ENCODE measurements around the gene RABGAP1L.
"Not testable (repeated sequence)": the region's sequence is repeated elsewhere in the genome, so short reads cannot be mapped to it uniquely, and the experiment has no call there.

RABGAP1L gene

DNA sequence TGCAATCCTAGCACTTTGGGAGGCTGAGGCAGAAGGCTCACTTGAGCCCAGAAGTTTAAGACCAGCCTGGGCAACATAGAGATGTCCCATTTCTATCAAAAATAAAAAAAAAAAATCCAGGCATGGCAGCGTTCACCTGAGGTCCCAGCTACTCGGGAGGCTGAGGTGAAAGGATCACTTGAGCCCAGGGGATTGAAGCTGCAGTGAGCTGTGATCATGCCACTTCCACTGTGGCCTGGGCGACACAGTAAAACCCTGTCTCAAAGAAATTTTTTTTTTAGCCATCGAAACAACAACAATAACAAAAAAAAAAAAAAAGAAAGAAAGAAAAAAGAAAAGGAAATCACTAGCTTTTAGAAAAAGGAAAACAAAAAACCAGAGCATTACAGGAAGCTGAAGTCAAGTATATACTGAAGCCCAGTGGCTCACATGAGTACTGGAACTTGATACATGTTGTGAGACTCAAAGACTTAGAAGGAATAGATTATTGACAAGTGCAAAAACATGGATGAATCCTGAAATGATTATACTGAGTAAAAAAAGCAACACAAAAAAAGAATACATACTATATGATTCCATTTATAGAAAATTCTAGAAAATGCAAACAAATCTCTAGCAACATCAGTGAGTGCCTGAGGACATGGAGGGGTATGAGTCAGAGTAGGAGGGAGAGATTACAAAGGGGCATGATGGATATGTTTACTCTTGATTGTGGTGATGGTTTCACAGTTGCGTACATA, 6.1 kb upstream of the RABGAP1L start:
- no peak for DNase-seq (ENCODE audit: low read depth, low spot score)

DNA sequence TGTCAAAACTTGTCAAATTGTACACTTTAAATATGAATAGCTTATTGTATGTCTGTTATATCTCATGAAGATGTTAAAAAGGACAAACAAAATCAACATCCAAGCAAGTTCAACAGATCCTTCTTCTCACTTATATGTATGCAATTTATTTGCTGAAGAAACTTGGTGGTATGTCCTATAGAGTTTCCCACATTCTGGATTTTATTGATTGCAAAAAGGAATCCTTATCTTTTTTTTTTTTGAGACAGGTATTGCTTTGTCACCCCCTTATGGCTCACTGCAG, 5.6 kb upstream of the RABGAP1L start:
- DNase-seq (ENCODE audit: low read depth, low spot score) = no peak

DNA sequence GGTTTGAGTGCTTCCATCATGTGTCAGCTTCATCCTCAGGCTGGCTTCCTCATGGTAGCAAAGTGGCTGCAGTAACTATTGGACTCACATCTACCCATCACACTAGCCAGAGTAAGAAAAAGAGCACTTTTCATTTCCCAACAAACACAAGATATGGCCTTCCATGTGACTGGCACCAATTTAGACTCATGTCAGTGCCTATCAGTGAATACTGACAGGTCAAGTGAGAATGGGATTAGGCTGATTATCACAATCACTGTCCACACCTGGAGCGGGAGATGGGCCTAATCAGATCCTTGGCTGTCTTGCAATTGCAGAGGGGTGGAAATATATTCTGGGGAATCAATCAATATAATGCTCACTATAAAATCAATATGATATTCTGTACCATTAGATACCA, 2.9 kb upstream of the RABGAP1L start:
- DNase-seq (ENCODE audit: low read depth, low spot score) = no peak

DNA sequence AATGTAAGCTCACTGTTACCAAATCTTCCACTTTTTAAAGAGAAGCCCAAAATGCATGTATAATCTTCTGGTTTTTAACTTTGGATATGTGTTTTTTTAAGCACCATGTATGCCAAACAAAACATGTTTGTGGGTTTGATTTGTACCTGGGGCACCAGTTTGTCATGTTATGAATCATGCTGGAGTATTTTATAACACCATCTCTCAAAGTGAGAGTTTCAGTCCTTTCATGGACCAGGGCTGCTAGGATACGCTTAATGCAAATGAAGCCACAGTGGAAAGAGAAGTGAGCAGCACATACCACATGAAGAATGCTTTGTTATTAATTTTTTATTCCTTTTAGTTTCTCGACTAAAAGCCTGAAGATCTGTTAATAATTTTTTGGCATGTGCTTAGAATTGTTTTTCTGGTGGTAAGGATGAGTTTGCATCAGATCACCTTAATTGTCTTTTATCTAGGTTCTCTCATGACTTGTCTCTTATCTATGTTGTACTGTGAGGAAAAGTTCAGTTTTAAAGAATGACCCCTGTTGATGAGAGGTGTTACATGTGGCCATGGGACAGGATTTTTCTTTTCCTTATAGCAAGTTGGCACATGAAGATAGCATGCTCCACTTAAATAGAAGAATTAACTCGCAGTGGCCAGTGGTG, 2.0 kb upstream of the RABGAP1L start:
- no peak for DNase-seq (ENCODE audit: low read depth, low spot score)

DNA sequence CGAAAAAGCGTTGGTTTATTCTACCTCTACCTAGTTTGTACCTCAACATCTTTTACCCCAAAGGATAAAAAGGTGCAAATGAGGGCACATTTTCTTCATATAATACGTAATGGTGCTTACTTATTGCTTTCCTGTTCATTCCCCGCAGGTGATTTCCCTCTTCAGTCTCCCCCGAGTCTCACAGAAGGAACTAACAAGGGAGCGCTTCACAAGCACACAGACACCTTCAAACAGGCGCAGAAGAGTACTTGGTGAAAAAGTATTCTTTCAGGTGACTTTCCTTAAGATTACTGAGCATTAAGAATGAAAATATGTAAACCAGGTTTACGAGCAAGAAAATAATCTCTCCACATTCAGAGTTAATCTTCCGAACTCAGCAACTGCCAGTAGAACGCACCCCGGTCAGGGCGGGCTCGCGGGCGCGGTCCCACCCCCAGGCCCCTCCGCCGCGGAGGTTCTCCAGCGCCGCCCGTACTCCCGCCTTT, 511 bp upstream of the RABGAP1L start:
- no peak for DNase-seq (ENCODE audit: low read depth, low spot score)

DNA sequence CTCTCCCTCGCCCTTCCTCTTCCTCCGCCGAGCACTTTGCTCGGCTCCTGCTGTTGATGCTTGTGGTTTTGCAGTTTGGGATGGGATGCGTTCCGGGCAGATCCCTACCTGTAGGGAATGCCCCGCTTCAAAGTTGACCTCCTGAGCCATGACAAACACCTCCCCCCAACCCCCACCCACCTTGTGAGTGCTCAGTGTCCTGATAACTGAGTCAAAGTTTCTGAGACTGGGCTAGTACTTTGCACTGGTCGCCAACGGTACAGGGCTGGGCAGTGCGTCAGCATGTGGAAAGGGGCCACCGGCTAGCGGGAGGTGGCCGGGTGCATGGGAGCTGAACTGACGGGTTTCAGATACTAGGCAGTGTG, 771 bp downstream of the RABGAP1L start:
- DNase-seq (ENCODE audit: low read depth, low spot score) = no peak

DNA sequence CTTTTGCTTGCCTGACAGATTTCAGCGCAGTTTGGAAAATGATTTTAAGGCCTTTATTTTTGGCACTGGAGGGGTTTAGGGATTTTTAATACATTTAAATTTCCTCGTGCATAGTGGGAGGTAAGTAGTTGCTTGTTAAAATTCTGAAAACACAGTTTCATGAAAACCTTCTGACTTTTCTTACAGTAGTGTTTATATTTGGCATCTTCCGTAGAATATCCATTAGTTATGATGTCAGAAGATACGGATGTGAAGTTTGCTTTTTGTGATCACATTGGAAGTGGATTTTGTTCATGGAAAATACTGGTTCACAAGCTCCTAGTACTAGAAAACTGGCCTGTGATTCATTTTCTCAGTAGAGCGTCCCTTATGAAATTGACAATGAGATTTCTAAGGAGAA, 1.3 kb downstream of the RABGAP1L start:
- DNase-seq (ENCODE audit: low read depth, low spot score) = no peak

DNA sequence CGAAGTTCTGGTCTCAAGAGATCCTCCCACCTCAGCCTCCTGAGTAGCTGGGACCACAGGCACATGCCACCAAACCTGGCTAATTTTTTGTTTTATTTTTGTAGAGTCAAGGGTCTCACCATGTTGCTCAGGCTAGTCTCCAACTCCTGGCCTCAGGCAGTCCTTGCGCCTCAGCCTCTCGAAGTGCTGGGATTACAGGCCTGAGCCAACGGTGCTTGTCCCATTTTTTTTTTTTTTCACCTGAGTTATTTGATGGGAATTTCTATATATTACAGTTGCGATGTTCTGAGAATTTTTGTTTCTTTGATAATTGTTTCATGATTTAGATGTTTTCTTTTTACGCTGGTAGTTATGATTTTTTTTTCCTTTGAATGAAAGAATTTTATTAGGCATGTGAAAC, 2.5 kb downstream of the RABGAP1L start:
- no peak for DNase-seq (ENCODE audit: low read depth, low spot score)

DNA sequence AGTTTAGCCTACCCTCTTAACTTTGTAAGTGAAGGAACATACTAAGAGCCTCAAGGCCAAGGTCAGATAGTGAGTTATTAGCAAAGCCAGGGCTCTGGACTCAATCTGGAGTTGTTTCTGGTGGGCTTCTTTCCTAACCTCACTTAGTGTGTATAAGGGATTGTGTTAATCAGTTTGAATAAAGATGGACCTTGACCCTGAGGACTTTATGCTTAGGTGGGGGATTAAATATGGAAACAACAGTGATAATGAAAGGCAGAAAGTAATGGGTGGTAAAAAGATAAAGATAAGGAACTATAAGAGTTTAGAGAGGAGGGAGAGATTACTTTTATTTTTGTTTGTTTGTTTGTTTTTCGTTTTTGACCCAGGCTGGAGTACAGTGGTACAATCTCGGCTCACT, 5.5 kb downstream of the RABGAP1L start:
- no peak for DNase-seq (ENCODE audit: low read depth, low spot score)

DNA sequence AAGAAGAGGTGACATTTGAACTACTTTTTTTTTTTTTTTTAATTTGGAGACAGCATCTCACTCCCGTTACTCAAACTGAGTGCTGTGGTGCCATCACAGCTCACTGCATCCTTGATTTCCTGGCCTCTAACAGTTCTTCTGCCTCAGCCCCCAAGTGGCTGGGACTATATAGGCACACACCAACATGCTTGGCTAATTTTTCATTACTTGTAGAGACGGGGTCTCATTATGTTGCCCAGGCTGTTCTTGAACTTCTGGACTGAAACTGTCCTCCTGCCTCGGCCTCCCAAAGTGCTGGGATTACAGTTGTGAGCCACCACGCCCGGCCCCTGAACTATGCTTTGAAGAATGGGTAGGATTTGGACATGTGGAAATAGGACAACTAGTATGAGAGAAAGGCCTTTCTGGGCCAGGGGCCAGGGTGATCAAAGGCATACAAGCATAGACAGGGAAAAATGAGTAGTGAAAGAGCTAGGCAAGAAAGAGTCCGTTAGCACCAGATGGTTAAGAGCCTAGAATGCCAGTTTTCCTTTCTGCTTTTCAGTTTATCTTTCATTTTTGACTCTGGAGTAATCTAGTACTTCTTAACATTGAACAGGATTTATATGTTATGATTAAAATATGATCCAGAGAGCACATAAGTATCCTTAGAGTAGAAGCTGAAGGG, 6.3 kb downstream of the RABGAP1L start:
- no peak for DNase-seq (ENCODE audit: low read depth, low spot score)

DNA sequence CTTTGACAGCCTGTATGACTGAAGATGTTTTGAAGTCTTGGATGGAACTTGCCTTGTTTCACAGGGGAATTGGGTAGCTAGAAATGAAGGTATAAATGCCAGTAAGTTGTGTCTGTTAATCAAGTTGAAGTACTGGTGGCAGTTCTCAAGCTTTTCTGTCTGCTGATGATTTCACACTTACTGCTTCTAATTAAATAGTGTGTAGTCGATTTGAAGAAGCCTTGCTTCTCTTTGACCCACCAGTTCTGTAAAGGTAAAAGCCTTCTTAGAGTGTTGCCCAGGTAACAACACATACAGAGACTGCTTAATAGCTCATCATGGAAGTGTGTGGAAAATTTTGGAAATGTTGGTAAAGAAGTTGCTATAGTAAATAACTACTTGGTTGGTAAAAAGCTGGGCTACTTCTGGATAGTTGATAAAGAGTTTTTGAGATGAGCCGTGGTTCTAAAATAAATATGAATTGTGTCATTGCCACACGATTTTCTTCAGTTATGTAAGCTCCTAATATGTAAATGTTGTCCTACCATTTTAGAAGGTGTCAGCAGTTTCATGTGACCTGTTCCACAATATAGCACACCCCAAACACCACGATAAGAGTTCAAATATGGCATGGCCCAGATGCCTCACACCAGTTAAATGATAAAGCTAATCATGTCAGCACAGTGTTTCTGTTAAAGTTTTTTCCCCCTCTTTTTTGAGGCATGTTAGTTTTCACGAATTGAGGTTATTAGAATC, 7.4 kb downstream of the RABGAP1L start:
- DNase-seq (ENCODE audit: low read depth, low spot score) = no peak

DNA sequence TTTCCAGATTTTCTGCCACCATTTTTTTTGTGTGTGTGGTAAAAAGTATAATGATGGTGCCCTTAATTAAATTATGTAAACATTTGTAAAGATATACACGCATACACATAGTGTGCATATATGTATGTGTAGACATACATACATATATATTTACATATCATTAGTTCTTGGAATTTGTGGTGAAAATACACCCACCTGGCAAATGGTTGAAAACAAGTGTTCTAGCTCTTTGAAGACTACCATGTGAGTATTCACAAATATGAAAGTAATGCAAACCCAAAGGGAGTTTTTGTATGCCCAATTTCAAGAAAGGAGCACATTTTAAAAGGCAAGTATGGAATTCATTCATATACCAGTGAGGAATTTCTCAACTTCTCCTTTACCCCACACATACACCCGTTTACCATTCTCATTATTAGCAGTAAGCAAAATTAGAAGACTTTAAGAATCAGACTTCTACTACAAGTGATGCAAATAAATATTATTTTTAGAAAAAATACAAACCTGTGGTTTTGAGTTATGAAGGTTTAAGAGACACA, 8.0 kb downstream of the RABGAP1L start:
- DNase-seq (ENCODE audit: low read depth, low spot score) = no peak

DNA sequence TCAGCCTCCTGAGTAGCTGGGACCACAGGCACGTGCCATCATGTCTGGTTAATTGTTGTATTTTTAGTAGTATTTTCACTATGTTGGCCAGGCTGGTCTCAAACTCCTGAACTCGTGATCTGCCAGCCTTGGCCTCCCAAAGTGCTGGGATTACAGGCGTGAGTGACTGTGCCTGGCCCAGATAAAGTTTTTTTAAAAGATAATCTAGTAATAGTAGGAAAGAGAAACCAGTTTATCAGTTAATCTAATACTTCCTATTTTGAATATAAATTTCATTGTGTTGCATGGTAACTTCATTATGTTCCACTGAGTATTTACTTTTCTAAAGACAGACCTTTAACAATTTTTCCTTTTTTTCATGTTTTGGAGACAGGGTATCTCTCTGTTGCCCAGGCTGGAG, 10.0 kb downstream of the RABGAP1L start:
- no peak for DNase-seq (ENCODE audit: low read depth, low spot score)

DNA sequence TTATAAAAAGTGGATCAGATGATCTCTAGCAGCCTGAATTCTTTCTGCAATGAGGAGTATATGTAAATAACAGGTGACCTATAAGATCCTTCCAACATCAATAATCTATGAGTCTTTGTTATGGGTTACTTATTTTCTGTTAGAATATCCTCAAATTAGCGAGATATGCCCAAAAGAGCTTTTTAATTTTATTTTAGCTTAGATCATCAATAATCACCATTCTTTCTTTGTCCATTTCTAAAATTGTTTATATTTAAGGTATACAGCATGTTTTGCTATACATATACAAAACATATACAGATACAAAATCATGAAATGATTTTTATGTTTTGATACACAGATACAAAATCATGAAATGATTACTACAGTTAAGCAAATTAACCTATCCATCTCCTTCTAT, 11.8 kb downstream of the RABGAP1L start:
- DNase-seq (ENCODE audit: low read depth, low spot score) = no peak

DNA sequence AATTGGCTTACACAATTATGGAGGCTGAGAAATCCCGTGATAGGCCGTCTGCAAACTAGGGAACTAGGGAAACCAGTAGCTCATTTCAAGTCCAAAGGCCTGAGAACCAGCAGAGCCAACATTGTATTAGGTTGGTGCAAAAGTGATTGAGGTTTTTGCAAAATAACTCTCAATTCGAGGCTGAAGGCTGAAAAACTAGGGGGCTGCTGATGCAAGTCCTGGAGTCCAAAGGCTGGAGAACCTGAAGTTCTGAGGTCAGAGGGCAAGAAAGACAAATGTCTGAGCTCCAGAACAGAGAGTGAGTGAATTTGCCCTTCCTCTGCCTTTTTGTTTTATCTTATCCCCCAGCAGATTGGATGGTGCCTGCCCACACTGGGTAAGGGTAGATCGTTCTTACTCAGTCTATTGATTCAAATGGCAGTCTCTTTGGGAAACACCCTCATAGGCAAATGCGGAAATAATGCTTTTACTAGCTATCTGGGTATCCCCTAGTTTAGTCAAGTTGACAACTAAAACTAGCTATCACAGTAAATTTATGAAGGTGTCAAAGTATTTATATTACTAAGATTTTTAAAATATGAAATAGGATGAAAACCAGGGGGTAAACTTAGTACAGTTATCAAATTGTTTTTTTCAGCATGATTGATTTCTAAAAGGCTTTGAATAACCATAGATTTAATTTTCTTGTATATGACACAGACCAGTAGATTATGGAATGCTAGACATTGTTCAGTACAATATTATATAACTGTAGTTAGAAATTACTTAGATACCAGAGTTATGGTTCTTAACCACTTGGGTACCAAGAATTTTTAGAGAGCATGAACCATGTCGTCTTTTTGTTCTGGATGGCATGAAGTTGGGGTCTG, 15.4 kb downstream of the RABGAP1L start:
- no peak for DNase-seq (ENCODE audit: low read depth, low spot score)

DNA sequence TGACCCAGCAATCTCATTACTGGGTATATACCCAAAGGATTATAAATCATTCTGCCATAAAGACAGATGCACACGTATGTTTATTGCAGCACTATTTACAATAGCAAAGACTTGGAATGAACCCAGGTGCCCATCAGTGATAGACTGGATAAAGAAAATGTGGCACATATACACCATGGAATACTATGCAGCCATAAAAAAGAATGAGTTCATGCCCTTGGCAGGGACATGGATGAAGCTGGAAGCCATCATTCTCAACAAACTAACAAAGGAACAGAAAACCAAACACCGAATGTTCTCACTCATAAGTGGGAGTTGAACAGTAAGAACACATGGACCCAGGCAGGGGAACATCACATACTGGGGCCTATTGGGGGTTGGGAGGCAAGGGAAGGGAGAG, 19.1 kb downstream of the RABGAP1L start:
- not testable (repeated sequence) for DNase-seq (ENCODE audit: low read depth, low spot score)

DNA sequence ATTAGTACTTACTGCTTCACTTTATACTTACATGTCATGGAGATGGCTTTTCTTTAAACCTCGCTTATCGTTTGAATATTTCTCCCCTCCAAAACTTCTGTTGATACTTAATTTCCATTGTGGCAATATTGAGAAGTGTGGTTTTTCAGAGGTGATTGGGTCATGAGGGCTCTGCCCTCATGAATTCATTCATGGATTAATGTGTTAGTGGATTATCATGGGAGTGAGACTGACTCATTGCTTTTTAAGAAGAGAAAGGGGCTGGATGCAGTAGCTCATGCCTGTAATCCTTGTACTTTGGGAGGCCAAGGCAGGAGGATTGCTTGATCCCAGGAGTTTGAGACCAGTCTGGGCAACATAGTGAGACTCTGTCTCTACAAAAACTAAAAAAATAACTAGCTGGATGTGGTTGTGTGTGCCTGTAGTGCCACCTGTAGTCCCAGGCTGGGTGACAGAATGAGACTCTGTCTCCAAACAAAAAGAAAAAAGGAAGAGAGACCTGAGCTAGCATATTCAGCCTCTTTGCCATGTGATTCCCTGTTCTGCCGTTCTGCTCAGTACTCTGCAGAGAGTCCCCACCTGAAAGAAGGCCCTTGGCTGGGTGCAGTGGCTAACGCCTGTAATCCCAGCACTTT, 30.2 kb downstream of the RABGAP1L start:
- DNase-seq (ENCODE audit: low read depth, low spot score) = no peak

DNA sequence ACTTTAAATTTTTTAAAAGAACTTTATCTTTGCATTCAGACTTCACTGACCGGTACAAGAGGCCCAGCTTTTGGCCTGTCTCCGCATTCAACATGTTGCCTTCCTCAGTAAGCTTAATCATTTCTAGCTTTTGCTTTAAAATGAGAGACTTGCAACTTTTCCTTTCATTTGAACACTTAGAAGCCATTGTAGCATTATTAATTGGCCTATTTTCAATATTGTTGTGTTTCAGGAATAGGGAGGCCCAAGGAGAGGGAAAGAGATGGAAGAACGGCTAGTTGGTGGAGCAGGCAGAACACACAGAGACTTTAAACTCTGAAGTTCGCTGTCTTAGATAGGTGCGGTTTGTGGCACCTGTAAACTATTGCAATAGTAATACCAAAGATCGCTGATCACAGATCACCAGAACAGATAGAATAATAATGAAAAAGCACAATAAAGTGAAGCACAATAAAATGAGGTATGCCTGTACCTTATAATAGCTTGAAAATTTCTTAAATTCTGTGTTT, 31.4 kb downstream of the RABGAP1L start:
- no peak for DNase-seq (ENCODE audit: low read depth, low spot score)

DNA sequence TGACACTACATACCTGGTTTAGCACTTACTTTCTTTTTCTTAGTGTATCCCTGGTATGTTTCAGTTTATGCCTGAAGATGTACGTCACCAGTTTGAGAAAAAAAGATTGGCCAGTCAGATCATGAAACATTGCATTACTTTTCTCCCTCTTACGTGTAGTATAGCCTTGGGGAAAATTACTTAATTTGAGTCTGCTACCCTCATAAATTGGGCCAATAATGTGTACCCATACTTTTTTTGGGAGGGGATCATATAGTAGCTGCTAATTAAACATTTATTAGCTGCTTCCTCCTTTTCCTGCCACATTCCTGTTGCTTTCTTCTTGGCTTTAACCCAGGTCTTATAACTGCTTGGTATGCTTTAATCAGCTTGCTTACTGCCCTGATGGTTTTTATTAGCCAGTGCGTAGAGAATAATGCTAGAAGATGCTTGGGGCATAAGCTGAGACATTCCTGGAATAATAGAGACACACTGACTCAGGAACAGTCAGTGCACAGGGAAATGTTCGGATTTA, 32.1 kb downstream of the RABGAP1L start:
- no peak for DNase-seq (ENCODE audit: low read depth, low spot score)

DNA sequence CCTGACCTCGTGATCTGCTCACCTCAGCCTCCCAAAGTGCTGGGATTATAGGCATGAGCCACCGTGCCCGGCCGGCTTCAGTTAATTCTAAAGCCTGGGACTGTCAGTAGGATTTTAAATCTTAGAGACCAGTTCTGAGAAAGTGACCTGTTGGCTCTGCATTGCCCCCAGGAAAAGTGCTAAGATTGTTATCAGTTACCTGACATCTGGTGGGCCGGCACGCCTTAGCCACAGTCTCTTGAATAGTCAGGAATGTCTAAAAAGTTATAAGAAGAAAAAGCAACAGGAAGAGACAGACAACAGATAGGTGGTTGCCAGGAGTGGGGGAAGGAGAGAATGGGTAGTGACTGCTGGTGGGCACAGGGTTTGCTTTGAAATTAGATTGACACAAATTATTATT, 35.1 kb downstream of the RABGAP1L start:
- no peak for DNase-seq (ENCODE audit: low read depth, low spot score)

Data from activated CD4-positive, CD25-positive, alpha-beta regulatory T cell treated with anti-CD3 and anti-CD28 coated beads, Interleukin-2, amount 50 U/mL, for 16 hours (primary cell).